HG02759 (cell line): ENCODE data around the gene DYNLT2B.
A peak's percentile ranks its signal among the peaks of the same experiment; 100 is the strongest.
"Not testable (repeated sequence)": the region's sequence is repeated elsewhere in the genome, so short reads cannot be mapped to it uniquely, and the experiment has no call there.

ENCODE experiments used
- ATAC-seq: cut with Tn5 transposase; IDR thresholded peaks from one replicate; pipeline ENCODE4 v1.9.1; 2021; ENCODE audit warnings: mild to moderate bottlenecking, moderate library complexity; ENCODE audit not compliant: unreplicated experiment

DYNLT2B gene

DNA sequence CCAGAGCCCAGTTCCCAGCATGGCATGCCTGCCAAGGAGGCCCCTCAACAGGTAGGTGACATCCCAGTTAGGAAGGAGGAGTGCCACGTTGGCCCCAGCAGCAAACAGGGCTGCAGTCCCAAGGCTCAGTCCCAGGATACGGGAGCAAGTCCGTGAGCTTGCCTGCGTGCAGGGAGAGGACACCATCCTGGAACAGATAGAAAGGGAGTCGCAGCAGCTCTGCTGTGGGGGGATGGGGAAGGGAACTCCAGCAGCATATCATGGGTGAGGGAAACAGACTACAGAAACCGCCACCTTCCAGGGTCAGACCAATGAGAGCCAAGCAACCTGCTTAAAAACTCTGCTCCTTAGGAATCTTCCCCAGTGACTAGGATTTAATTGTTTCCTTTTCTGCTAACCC lies 9.4 kb upstream of the DYNLT2B start:
- ATAC-seq = no peak

DNA sequence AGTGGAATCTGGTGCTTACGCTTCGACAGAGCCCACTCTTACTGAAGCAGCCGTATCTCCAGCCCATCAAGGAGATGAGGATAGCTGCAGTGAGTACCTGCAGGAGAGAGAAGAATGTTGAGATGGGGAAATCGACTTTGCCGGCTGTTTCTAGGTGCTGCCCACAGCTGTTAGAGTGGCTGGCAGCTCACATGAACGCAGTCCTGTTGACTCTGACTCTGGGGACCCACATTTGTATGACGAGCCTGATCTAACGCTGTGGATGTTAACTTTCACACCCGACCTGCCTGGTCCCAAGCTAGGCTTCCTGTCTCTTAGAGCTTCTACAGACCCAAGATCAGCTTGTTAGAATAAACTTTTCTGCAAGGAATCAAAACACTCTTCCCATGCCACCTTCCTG lies 8.9 kb upstream of the DYNLT2B start:
- no peak for ATAC-seq

DNA sequence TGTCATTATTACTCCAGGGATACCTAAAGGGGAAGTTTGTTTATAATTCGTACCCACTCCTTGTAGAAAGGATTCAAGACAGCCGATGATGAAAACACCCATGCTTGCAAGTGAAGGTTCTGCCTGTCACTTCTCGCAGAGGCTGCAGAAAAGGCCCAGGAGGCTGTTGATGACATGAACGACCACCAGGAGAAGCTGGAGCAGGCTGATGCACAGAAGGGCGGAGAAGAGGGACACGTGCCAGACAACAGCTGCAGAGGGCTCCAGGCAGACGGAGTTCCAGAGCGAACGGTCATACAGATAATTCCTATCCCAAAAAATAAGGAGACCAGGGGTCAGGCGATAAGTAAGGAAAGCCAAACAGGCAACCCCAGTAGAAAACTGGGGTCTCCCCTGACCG lies 5.7 kb upstream of the DYNLT2B start:
- no peak for ATAC-seq

DNA sequence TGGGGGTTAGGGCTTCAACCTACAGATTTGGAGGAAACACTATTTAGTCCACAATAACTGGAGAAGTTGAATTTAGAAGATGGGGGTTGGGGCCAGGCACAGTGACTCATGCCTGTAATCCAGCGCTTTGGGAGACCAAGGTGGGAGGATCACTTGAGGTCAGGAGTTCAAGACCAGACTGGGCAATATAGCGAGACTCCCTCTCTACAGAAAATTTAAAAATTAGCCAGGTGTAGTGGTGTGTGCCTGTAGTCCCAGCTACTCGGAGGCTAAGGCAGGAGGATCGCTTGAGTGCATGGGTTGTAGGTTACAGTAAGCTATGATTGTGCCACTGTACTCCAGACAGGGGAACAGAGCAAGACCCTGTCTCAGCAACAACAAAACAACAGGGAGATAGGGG lies 5.0 kb upstream of the DYNLT2B start:
- ATAC-seq = no peak

DNA sequence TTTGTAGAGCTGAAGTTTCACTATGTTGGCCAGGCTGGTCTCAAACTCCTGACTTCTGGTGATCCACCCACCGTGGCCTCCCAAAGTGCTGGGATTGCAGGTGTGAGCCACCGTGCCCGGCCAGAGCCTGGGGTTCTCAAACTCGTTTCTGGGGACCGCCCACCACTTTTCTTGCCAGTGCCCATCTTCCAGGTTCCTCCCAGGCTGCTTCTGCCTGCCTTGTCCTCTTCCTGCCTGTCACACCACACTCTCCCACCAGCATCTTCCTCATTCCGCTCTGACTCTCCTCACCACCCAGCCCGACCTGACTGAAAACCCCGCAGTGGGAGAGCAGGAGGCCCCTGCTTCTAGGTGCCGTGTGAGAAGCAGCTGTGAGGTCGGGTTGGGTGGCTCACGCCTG lies 3.1 kb upstream of the DYNLT2B start:
- ATAC-seq = no peak

DNA sequence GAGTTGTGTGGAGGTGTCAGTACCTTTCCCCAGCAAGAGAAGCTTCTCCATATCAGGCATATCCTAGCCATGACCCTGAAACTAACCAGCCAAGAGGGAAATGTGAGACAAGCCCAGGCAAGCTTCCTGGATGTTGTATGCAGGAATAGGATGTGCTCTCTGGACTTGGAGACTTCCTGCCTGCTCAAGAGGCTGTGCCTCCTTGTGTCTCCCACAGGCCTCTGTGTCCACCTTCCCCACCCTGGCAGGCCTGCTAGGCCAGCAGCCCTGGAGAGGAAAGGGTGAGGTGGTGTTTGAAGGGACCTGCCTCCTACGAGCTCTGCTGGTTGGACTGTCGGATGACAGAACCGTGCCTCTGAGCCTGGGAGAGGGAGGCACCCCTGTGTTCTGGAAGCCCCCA lies 2.1 kb upstream of the DYNLT2B start:
- no peak for ATAC-seq

DNA sequence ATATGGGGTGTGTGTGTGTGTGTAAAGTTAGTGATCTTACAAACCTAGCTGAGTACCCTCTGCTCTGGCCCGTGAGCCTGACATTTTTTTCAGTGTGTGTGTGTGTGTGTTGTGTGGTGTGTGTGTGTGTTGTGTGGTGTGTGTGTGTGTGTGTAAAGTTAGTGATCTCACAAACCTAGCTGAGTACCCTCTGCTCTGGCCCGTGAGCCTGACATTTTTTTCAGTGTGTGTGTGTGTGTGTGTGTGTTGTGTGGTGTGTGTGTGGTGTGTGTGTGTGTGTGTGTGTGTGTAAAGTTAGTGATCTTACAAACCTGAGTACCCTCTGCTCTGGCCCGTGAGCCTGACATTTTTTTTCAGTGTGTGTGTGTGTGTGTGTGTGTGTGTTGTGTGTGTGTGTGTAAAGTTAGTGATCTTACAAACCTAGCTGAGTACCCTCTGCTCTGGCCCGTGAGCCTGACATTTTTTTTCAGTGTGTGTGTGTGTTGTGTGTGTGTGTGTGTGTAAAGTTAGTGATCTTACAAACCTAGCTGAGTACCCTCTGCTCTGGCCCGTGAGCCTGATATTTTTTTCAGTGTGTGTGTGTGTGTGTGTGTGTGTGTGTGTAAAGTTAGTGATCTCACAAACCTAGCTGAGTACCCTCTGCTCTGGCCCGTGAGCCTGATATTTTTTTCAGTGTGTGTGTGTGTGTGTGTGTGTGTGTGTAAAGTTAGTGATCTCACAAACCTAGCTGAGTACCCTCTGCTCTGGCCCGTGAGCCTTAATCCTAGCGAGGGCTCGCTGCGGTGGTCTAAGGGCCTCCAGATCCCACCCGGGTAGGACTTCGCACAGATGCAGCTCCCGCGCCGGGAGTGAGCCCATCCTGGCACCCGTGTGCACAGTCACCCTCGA lies 997 bp downstream of the DYNLT2B start:
- not testable (repeated sequence) for ATAC-seq

DNA sequence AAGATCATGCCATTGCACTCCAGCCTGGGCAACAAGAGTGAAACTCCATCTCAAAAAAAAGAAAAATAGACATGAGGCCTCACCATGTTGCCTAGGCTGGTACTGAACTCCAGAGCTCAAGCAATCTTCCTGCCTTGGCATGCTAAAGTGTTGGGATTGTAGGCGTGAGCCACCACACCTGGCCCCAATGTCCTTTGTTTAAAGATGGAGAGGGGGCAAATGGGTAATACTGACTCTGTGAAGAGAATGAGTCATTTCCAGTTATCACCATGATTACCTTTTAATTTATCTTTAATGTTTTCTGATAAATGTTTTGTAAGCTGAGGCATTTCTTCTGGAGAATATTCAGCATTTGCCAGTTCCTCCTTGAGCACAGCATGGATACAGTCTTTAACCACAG lies 2.2 kb downstream of the DYNLT2B start:
- ATAC-seq = no peak

DNA sequence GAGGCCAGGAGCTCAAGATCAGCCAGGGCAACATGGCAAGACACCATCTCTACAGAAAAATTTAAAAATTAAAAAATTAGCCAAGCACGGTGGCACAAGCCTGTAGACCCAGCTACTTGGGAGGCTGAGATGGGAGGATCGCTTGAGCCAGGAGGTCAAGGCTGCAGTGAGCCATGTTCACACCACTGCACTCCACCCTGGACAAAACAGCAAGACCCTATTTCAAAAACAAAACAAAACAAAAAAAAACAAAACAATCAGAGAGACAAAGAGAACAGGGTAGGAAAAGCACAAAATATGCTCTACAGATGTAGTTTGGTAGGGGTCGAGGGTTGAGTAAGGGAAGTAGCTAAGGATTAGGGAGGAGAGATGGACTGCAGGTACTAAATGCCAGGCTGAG lies 3.4 kb downstream of the DYNLT2B start:
- no peak for ATAC-seq

DNA sequence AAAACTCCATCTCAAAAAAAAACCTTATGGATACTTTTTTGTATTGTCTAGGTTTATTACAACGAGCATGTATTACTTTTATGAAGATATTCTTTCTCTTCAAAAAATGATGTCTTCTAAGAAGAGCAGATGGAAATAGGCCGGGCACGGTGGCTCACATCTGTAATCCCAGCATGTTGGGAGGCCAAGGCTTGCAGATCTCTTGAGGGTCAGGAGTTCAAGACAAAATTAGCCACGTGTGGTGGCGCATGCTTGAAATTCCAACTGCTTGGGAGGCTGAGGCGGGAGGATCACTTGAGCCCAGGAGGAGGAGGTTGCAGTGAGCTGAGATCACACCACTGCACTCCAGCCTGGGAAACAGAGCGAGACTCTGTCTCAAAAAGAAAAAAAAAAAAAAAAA lies 4.0 kb downstream of the DYNLT2B start:
- ATAC-seq = not testable (repeated sequence)

DNA sequence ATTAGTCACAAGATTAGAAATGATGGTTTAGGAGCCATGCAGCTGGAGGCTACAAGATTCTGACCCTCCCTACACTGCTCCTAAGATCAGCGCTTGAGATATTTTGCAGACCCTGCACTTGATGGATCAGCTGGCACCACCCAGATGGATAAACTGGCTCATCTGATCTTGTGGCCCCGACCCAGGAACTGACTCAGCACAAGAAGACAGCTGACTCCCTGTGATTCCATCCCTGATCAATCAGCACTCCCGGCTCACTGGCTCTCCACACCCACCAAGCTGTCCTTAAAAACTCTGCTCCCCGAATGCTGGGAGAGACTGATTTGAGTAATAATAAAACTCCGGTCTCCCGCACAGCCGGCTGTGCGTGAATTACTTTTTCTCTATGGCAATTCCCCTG lies 15.1 kb downstream of the DYNLT2B start:
- not testable (repeated sequence) for ATAC-seq

DNA sequence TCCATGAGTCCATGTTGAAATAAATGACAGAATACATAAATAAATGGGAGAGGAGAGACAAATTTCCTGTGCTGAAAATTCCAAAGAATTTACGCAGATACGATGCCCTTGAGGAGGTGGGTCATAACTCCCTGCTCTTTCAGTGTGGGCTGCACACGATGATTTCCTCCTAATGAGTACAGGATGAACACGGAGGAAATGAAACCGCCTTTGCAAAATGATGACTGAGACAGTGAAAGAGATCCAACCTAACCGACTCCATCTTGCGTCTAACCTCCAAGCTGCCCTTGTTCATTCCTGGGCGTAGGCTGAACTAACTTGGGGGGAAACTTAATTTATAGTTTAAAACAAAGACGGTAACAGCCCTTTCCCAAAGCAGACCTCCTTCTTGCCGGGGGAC lies 15.5 kb downstream of the DYNLT2B start:
- ATAC-seq = not testable (repeated sequence)

DNA sequence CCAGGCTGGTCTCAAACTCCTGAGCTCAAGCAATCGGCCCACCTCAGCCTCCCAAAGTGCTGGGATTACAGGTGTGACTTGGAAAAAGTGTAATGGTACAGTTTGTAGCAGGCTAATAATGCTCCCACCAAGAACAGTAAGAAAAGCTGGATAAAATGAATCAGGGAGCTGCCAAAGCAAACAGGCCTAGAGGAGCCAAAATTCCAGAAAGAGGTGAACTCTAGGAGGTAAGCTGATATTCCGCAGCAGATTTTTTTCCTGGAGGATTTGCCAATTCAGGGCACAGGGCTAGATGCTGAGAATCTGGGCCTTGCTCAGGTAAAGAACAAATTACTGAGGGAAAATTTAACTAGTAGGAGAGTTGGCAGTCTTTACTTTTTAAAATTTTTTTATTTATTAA lies 19.5 kb downstream of the DYNLT2B start:
- ATAC-seq = no peak

DNA sequence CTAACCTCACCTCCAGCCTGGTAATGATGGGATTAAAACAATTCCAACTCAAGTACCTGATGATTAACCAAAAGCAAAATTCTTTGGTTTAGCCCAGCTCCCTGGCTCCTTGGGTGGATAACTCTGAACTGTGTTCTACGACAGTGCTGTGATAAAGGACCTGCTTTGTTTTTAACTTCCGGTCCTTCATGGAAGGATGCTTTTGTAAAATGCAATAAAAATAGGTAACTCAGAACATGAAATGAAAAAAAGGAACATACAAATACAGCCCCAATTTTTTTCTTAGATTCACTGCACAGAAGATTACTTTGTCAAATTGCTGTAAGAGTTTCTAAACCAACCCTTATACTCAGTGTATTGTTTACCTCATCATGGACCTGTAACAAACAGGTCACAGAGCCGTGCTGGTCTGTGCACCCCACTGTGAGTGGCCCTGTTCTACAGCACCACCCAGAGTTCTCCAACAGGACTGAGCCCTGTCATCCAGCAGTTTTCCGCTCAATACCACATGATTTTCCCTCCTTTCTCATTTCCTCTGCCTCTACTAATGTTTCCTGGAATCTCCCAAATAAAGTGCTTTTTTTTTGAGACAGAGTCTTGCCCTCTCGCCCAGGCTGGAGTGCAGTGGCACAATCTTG lies 25.6 kb downstream of the DYNLT2B start:
- no peak for ATAC-seq

DNA sequence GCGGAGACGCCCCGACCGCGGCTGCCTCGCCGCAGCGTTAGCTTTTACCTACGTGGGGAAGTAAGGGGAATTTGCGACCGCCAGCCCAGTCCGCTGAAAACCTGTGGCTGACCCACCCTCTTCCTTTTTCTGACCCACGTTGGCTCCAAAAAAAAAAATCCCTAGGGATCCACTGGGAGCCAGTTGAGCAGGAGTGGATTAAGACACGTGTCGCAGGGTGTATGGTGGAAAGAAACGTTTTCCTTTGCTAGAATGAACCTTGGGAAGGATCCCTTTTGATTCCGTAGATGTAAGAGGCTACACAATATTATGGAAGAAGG lies 29.9 kb downstream of the DYNLT2B start:
- ATAC-seq = no peak

DNA sequence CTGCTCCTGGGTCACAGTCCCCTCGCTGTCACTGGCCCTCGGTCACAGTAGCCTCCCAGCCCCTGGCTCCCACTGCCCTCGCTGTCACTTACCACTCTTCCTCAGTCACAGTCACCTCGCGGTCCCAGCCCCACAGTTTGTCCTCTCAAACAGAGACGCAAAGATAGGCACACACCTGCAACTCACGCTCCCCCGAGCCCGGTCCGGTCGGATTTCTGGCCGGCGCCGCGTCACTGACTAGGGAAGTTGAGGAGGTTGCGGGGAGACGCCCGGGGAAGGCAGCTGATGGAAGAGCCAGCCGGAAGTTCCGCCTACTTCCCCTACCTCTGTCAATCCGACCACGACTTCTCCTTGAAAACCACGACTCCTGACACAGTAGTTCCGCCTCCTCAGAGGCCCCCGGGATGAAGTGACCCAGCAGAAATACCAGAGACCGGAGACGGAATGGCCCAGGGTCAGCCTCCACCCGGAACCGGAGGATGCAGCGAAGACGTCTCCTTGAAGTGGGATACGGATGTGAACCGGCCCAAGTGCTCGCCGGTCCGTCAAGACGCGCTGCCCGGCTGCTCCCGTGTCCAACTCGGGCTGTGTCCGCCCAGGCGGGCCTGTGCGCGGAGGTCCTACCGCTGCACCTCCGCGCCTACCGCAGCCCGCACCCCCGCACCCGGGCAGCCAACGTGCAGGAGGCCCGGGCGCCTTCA lies 30.4 kb downstream of the DYNLT2B start, which contains the start of gene PCYT1A:
Gene PCYT1A, minus strand, starts transcription at position 287 of the 701 bp plus-strand sequence. CDS start 17,195 bp downstream, outside the sequence.
- ATAC-seq = peak; percentile 84

DNA sequence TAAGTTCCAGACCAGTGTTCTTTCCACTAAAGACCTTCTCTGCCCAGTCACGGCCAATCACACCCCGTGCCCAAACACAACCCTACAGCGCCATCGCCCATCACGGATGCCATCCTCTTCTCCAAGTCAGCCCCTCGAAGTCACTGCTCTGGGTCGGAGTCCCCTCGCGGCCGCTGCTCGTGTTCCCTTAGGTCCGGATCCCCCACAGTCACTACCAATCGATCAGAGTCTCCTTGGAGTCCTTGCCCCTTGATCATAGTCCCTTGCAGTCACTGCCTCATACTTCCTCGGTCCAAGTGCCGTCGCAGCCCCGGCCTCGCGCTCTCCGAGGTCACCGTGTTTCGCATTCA lies 31.0 kb downstream of the DYNLT2B start:
- no peak for ATAC-seq

DNA sequence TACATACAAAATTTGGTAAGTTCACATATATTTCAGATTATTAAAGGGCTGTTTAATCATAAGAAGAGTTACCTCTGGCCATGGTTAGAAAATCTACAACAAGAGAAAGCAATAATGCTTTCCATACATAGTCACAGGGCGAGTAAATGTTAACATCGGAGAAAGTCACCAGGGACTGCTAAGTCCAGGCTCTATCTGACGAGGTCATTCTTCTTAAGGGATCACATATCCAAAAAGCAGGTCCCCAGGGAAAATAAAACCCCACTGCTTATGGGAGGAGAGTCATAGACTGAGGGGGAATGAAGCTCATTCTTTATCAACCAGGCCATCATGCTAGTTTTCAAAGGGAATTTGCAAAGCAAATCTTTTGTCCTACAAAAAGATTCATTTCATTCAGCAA lies 33.6 kb downstream of the DYNLT2B start:
- ATAC-seq = no peak

DNA sequence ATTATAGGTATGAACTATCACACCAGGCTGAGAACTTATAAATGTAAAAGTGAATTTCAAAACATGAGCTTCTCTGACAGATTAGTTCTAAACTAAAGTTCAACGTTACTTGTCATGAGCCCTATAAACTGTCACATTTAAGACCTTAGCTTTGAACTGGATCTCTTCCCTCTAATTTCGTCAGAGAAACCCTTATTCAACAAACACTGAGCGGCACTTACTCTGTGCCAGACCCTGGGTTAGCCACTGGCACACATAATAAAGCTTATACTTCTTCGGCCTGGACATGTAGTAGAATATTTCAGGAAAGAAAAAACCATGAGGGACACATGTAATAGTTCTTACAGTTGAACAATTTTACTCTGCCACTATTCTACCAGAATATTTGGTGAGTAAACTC lies 36.1 kb downstream of the DYNLT2B start:
- ATAC-seq = no peak

DNA sequence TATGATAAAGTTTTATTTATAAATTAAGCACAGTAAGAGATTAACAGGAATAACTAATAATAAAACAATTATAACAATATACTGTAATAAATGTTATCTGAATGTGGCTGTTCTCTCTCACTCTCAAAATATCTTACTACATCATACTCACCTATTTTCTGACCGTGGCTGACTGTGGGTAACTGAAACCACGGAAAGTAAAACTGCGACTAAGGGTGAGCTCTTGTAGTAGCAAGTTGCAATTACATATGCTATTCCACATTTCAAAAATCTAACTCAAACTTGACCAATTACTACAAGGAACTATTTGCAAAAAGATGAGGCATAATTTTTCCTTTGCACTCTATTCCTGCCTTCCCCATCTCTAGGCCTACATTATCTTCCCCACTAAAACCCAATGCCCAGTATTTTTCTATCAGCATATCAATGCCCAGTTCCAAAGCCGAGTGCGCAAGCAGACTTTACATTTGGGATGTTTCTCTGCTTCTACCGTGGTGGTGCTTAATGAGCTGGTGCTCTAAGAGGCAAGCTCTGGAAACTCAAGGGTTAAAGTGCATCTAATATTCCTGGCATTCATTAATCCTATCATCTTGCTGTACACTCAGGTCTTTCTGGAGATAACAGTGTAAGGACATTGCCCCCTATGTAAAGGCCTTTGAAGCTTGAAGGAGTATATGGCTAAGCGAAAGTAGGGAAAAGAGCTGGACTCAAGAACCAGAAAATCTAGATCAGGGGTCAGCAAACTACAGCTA lies 37.2 kb downstream of the DYNLT2B start:
- ATAC-seq = peak; percentile 47

DNA sequence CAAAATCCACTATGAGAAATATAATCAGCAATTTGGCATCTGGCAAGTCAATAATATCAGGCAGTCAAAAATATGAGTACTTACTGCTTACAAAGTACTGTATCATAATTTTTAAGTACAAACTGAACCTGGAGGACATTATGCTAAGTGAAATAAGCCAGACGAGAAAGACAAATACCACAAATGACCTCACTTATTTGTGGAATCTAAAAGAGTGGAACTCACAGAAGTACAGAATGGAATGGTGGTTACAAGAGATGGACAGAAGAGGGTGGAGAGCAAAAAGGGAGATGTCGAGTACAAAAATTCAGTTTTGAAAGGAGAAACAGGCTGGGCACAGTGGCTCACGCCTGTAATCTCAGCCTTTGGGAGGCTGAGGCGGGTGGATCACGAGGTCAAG lies 42.9 kb downstream of the DYNLT2B start:
- ATAC-seq = no peak
